Activated CD4-positive, alpha-beta memory T cell treated with anti-CD3 and anti-CD28 coated beads, Interleukin-2, amount 10 ng/mL, durations not matched to agents 7 days and 5 days (primary cell): Measurements from ENCODE around the gene ERCC6L2. TPM values are rescaled to one million over a fixed set of nuclear protein-coding genes. Genes with fewer than 3 reads are reported as not detected.
A peak's percentile ranks its signal among the peaks of the same experiment; 100 is the strongest.

Experiments used
- CTCF ChIA-PET: fragments of 350-600 bp; sonication (Branson Sonifier 250); formaldehyde crosslinking; loops from one replicate; lab custom pipeline; 2021; ENCODE audit warnings: antibody characterized with exemption, inconsistent platforms; lab: Charles Lee
- POLR2A ChIA-PET: fragments of 350-600 bp; sonication (Branson Sonifier 250); formaldehyde crosslinking; loops from one replicate; lab custom pipeline; 2021; ENCODE audit warnings: antibody characterized with exemption; lab: Charles Lee
- DNase-seq: peaks from one replicate; pipeline ENCODE4 v3.0.0-alpha.2; 2020
- H3K27ac Mint-ChIP-seq: one replicate; pipeline ENCODE4 v1.8.0; 2021; ENCODE audit warnings: mild to moderate bottlenecking, mixed read lengths
- H3K27me3 Mint-ChIP-seq: one replicate; pipeline ENCODE4 v1.8.0; 2021; ENCODE audit warnings: mixed read lengths
- H3K36me3 Mint-ChIP-seq: one replicate; pipeline ENCODE4 v1.8.0; 2021; ENCODE audit warnings: low read depth, mixed read lengths
- H3K4me1 Mint-ChIP-seq: one replicate; pipeline ENCODE4 v1.8.0; 2021; ENCODE audit warnings: mixed read lengths
- H3K4me3 Mint-ChIP-seq: one replicate; pipeline ENCODE4 v1.8.0; 2021; ENCODE audit warnings: mild to moderate bottlenecking, mixed read lengths
- H3K9me3 Mint-ChIP-seq: one replicate; pipeline ENCODE4 v1.8.0; 2021; ENCODE audit warnings: mixed read lengths
- total RNA-seq, 2 experiments: library from RNA; stranded (reverse); gene quantifications; one replicate each; pipeline ENCODE4 v1.2.3, GENCODE V29; 2021

The ERCC6L2 gene
- total RNA-seq, 2 experiments from 2014 or later: 27.7 to 28.5 TPM

DNA sequence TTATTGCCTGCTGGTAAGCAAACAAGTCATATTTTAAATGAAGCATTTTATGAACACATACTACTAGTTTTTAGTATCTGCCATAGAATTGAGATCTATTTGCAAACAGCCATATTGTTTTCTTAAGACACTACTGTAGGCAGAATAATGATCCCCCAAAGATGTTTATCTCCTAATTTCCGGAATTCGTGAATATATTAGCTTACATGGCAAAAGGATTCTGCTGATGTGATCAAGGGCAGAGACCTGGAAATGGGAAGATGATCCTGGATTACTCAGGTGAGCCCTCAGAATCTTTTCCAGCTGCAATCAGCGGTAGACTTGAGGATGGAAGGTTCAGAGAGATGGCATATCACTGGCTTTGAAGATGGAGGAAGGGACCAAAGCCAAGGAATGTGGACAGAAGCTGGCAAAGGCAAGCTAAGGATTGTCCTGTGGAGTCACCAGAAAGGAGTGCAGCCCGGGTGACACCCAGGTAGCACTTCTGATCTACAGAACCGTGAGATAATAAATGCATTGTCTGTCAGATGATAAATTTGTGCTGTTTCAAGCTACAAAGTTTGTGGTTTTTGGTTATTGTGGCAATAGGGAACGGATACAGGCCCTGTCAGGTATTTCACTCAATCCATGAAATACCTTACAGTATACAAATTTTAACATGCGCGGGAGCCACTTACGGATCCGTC lies 1.0 kb upstream of the ERCC6L2 start:
- Mint-ChIP-seq H3K4me3 (no peak overlapping the region), H3K27ac (no peak overlapping the region), H3K4me1 (peaks cover 17% of the 10 kb centered on the region), H3K27me3 (no peaks in the 10 kb centered on the region), H3K36me3 (peaks cover 59% of the 10 kb centered on the region), H3K9me3 (peaks cover 7% of the 10 kb centered on the region)
- POLR2A ChIA-PET: interaction anchor here (0.9 to 4.9 kb wide), 21 partner anchors 8 to 412 kb away, joined by 3 to 46 read pairs (median 5); no protein-coding TSS in a partner anchor
- CTCF ChIA-PET: interaction anchor here (1.0 to 1.8 kb wide), 7 partner anchors 14 to 277 kb away, joined by 3 to 6 read pairs (median 4); no protein-coding TSS in a partner anchor
- DNase-seq: peak; percentile 19

- peaks cover 56% of the 10 kb centered on the region for H3K36me3 Mint-ChIP-seq
- H3K4me1 Mint-ChIP-seq: peaks cover 18% of the 10 kb centered on the region
- H3K4me3 Mint-ChIP-seq: no peak overlapping the region
- H3K27me3 Mint-ChIP-seq: no peaks in the 10 kb centered on the region
- no peak overlapping the region for H3K27ac Mint-ChIP-seq
- CTCF ChIA-PET: interaction anchor here (1.0 to 1.8 kb wide), 8 partner anchors 13 to 276 kb away, joined by 3 to 6 read pairs (median 4); no protein-coding TSS in a partner anchor
- peak; percentile 61 for DNase-seq
- peaks cover 7% of the 10 kb centered on the region for H3K9me3 Mint-ChIP-seq
- POLR2A ChIA-PET: interaction anchor here (0.9 to 4.9 kb wide), 22 partner anchors 8 to 412 kb away, joined by 3 to 46 read pairs (median 5); no protein-coding TSS in a partner anchor
Measured at GRCh38 chr9:95874989-95875304, 544 bp upstream of the ERCC6L2 start.

GRCh38 chr9:95876138-95876444 lies 600 bp downstream of the ERCC6L2 start:
- Mint-ChIP-seq H3K4me3 (no peak overlapping the region), H3K27me3 (no peaks in the 10 kb centered on the region), H3K9me3 (peaks cover 7% of the 10 kb centered on the region), H3K4me1 (peaks cover 21% of the 10 kb centered on the region), H3K36me3 (peaks cover 45% of the 10 kb centered on the region), H3K27ac (no peak overlapping the region)
- DNase-seq: no peak
- POLR2A ChIA-PET: interaction anchor here (1.0 to 4.9 kb wide), 25 partner anchors 8 to 413 kb away, joined by 3 to 46 read pairs (median 5); no protein-coding TSS in a partner anchor
- CTCF ChIA-PET: interaction anchor here (1.5 to 1.8 kb wide), 3 partner anchors 12 to 341 kb away, joined by 5 to 6 read pairs (median 5); no protein-coding TSS in a partner anchor

GRCh38 chr9:95876595-95876994 lies 1.1 kb downstream of the ERCC6L2 start:
- H3K36me3 Mint-ChIP-seq: peaks cover 39% of the 10 kb centered on the region
- H3K4me1 Mint-ChIP-seq: peaks cover 21% of the 10 kb centered on the region
- H3K9me3 Mint-ChIP-seq: peaks cover 4% of the 10 kb centered on the region
- ChIA-PET POLR2A (interaction anchor here (1.0 to 4.9 kb wide), 15 partner anchors 9 to 382 kb away, joined by 3 to 46 read pairs (median 10); no protein-coding TSS in a partner anchor), CTCF (interaction anchor here (0.7 to 1.8 kb wide), 4 partner anchors 11 to 341 kb away, joined by 3 to 5 read pairs (median 4); no protein-coding TSS in a partner anchor)
- H3K27ac Mint-ChIP-seq: no peak overlapping the region
- H3K27me3 Mint-ChIP-seq: no peaks in the 10 kb centered on the region
- no peak overlapping the region for H3K4me3 Mint-ChIP-seq
- no peak for DNase-seq

GRCh38 chr9:95877984-95878383 lies 2.5 kb downstream of the ERCC6L2 start:
- no peak for DNase-seq
- Mint-ChIP-seq H3K4me3 (no peak overlapping the region), H3K9me3 (peaks cover 4% of the 10 kb centered on the region), H3K4me1 (peaks cover 25% of the 10 kb centered on the region), H3K27ac (peak overlapping the region; percentile 42), H3K36me3 (peaks cover 36% of the 10 kb centered on the region), H3K27me3 (no peaks in the 10 kb centered on the region)
- POLR2A ChIA-PET: interaction anchor here (3.9 to 4.9 kb wide), 2 partner anchors 24 to 143 kb away, joined by 29 to 46 read pairs; no protein-coding TSS in a partner anchor
- CTCF ChIA-PET: no interaction called here

DNA sequence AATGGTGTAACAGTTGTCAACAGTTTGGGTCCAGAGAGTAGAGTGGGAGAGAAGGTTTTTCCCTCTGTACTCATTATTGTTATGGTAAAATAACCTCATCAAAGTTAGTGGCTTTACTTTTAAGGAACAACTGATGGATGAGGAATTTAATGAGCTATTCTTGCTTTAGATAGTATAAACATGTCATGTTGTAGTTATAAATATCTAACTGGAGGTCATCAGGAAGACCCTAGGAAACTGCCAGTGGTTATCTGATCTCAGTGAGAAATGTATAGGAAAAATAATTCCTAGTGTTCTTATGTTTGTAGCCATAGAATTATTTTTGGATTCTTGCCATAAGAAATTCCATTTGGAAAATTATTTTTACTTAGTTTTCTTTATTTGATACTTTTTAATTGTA lies 4.1 kb downstream of the ERCC6L2 start:
- DNase-seq: no peak
- Mint-ChIP-seq H3K27me3 (no peaks in the 10 kb centered on the region), H3K9me3 (peaks cover 4% of the 10 kb centered on the region), H3K4me3 (no peak overlapping the region), H3K4me1 (peaks cover 18% of the 10 kb centered on the region), H3K36me3 (peaks cover 36% of the 10 kb centered on the region), H3K27ac (no peak overlapping the region)
- POLR2A ChIA-PET: no interaction called here
- CTCF ChIA-PET: interaction anchor here (0.6 kb wide), 1 partner anchor 253 kb away, joined by 3 read pairs; no protein-coding TSS in a partner anchor

- Mint-ChIP-seq H3K36me3 (peaks cover 38% of the 10 kb centered on the region), H3K4me3 (no peak overlapping the region), H3K27me3 (no peaks in the 10 kb centered on the region), H3K27ac (no peak overlapping the region), H3K9me3 (peaks cover 4% of the 10 kb centered on the region), H3K4me1 (peaks cover 16% of the 10 kb centered on the region)
- POLR2A ChIA-PET: interaction anchor here (1.0 kb wide), 1 partner anchor 134 kb away, joined by 3 read pairs; no protein-coding TSS in a partner anchor
- DNase-seq: no peak
- CTCF ChIA-PET: interaction anchor here (0.6 kb wide), 1 partner anchor 253 kb away, joined by 3 read pairs; no protein-coding TSS in a partner anchor
Measured at GRCh38 chr9:95880021-95880690, 4.7 kb downstream of the ERCC6L2 start.

- H3K9me3 Mint-ChIP-seq: peaks cover 6% of the 10 kb centered on the region
- peaks cover 50% of the 10 kb centered on the region for H3K36me3 Mint-ChIP-seq
- H3K4me3 Mint-ChIP-seq: no peak overlapping the region
- peak overlapping the region; percentile 65 for H3K27ac Mint-ChIP-seq
- H3K4me1 Mint-ChIP-seq: peaks cover 30% of the 10 kb centered on the region
- H3K27me3 Mint-ChIP-seq: no peaks in the 10 kb centered on the region
- no peak for DNase-seq
- ChIA-PET POLR2A (interaction anchor here (0.7 to 4.4 kb wide), 2 partner anchors 12 to 126 kb away, joined by 3 to 30 read pairs; partner anchors contain the start of gene ERCC6L2), CTCF (interaction anchor here (0.6 to 1.2 kb wide), 3 partner anchors 11 to 19 kb away, joined by 3 to 6 read pairs (median 5); partner anchors contain the start of gene ERCC6L2)
Measured at GRCh38 chr9:95887926-95888497, 12.5 kb downstream of the ERCC6L2 start.

- H3K4me3 Mint-ChIP-seq: no peak overlapping the region
- H3K9me3 Mint-ChIP-seq: peaks cover 11% of the 10 kb centered on the region
- no peak for DNase-seq
- H3K4me1 Mint-ChIP-seq: peaks cover 27% of the 10 kb centered on the region
- no peak overlapping the region for H3K27ac Mint-ChIP-seq
- H3K36me3 Mint-ChIP-seq: peaks cover 40% of the 10 kb centered on the region
- ChIA-PET POLR2A (interaction anchor here (4.4 kb wide), 1 partner anchor 15 kb away, joined by 30 read pairs; the partner anchor contains the start of gene ERCC6L2), CTCF (no interaction called here)
- H3K27me3 Mint-ChIP-seq: no peaks in the 10 kb centered on the region
Measured at GRCh38 chr9:95890594-95890993, 15.1 kb downstream of the ERCC6L2 start.

DNA sequence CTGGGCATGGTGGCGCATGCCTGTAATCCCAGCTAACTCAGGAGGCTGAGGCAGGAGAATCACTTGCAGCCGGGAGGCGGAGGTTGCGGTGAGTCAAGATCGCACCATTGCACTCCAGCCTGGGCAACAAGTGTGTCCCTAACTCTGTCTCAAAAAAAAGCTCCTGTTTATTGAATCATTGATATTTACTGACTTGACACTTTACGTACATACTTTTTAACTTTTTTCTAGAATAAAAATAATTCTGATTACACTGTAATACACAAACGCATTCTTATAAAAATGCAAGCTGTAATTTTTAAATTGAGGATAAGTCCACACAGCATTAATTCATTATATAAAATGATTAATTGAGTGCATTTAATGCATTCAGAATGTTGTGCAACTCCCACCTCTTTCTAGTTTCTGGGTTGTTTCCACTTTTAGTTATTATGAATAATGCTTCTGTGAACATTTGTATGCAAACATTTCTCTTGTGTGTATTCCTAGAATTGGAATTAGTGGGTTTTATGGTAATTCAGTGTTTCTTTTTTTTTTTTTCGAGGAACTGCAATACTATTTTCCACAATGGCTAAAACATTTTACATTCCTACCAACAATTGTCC lies 15.7 kb downstream of the ERCC6L2 start:
- POLR2A ChIA-PET: interaction anchor here (4.4 kb wide), 1 partner anchor 15 kb away, joined by 30 read pairs; the partner anchor contains the start of gene ERCC6L2

GRCh38 chr9:95892690-95893089 lies 17.2 kb downstream of the ERCC6L2 start:
- Mint-ChIP-seq H3K27me3 (no peaks in the 10 kb centered on the region), H3K9me3 (peaks cover 13% of the 10 kb centered on the region), H3K4me1 (peaks cover 35% of the 10 kb centered on the region), H3K4me3 (no peak overlapping the region), H3K27ac (no peak overlapping the region), H3K36me3 (peaks cover 38% of the 10 kb centered on the region)
- POLR2A ChIA-PET: no interaction called here
- CTCF ChIA-PET: no interaction called here
- DNase-seq: no peak

More for the DNA sequence above, 15.7 kb downstream of the ERCC6L2 start:
- CTCF ChIA-PET: no interaction called here
- no peak overlapping the region for H3K4me3 Mint-ChIP-seq
- H3K27ac Mint-ChIP-seq: no peak overlapping the region
- H3K36me3 Mint-ChIP-seq: peaks cover 41% of the 10 kb centered on the region
- no peaks in the 10 kb centered on the region for H3K27me3 Mint-ChIP-seq
- H3K9me3 Mint-ChIP-seq: peaks cover 13% of the 10 kb centered on the region
- DNase-seq: no peak
- H3K4me1 Mint-ChIP-seq: peaks cover 29% of the 10 kb centered on the region

GRCh38 chr9:95896580-95896979 lies 21.1 kb downstream of the ERCC6L2 start:
- ChIA-PET CTCF (interaction anchor here (1.2 kb wide), 1 partner anchor 12 kb away, joined by 3 read pairs; no protein-coding TSS in a partner anchor), POLR2A (interaction anchor here (2.2 kb wide), 1 partner anchor 21 kb away, joined by 14 read pairs; the partner anchor contains the start of gene ERCC6L2)
- no peak for DNase-seq
- Mint-ChIP-seq H3K36me3 (peaks cover 41% of the 10 kb centered on the region), H3K4me3 (peak overlapping the region; percentile 5), H3K4me1 (peaks cover 22% of the 10 kb centered on the region), H3K9me3 (peaks cover 13% of the 10 kb centered on the region), H3K27ac (peak overlapping the region; percentile 50), H3K27me3 (no peaks in the 10 kb centered on the region)
